MCF 10A (cell line): ENCODE measurements around the gene CA11. TPM values are rescaled to one million over a fixed set of nuclear protein-coding genes. Genes with fewer than 3 reads are reported as not detected.

Experiments
- BruUV-seq: library from RNA; stranded (reverse); fragments of 400-500 nt; replicated peaks from 2 replicates; lab custom pipeline; 2021; lab: Mats Ljungman, UMichigan
- CTCF ChIA-PET: fragments of 300-600 bp; sonication (Branson Sonifier 250); formaldehyde crosslinking; extraction: SDS; loops from one replicate; lab custom pipeline; 2021; ENCODE audit warnings: antibody characterized with exemption, inconsistent platforms; lab: Yijun Ruan, JAX
- POLR2A ChIA-PET: fragments of 300-600, 350-650 bp; sonication (Branson Sonifier 250); formaldehyde crosslinking; extraction: SDS; loops from one replicate; lab custom pipeline; 2020; ENCODE audit warnings: antibody characterized with exemption, inconsistent platforms; lab: Yijun Ruan, JAX
- DNase-seq: peaks from one replicate; pipeline ENCODE4 v3.0.0-alpha.2; 2018; ENCODE audit not compliant: unreplicated experiment
- H3K27ac Mint-ChIP-seq: one replicate; pipeline ENCODE4 v1.8.0; 2022; ENCODE audit warnings: mild to moderate bottlenecking, low read depth, mixed read lengths; ENCODE audit not compliant: unreplicated experiment
- H3K27me3 Mint-ChIP-seq: one replicate; pipeline ENCODE4 v1.8.0; 2022; ENCODE audit warnings: mixed read lengths; ENCODE audit not compliant: insufficient read depth, unreplicated experiment
- H3K36me3 Mint-ChIP-seq: one replicate; pipeline ENCODE4 v1.8.0; 2022; ENCODE audit warnings: mild to moderate bottlenecking, moderate library complexity, mixed read lengths; ENCODE audit not compliant: insufficient read depth, unreplicated experiment
- H3K4me1 Mint-ChIP-seq: one replicate; pipeline ENCODE4 v1.8.0; 2022; ENCODE audit warnings: mixed read lengths; ENCODE audit not compliant: insufficient read depth, unreplicated experiment
- H3K4me3 Mint-ChIP-seq: one replicate; pipeline ENCODE4 v1.8.0; 2022; ENCODE audit warnings: mild to moderate bottlenecking, moderate library complexity, mixed read lengths; ENCODE audit not compliant: unreplicated experiment
- H3K9me3 Mint-ChIP-seq: one replicate; pipeline ENCODE4 v1.8.0; 2022; ENCODE audit warnings: mixed read lengths; ENCODE audit not compliant: unreplicated experiment
- CTCF ChIP-seq: fragments of 200-600 bp; IDR thresholded peaks from one replicate; pipeline ENCODE4 v1.8.0; 2022; ENCODE audit warnings: antibody characterized with exemption, mild to moderate bottlenecking; ENCODE audit not compliant: unreplicated experiment
- intact Hi-C: fragments of 100-400 bp; cut with micrococcal nuclease; formaldehyde crosslinking; loops from 2 replicates; pipeline ENCODE4 v1.14.1; 2022
- total RNA-seq: library from RNA; stranded (reverse); gene quantifications from 2 replicates; pipeline ENCODE4 v1.2.3, GENCODE V29; 2022

CA11 gene
- total RNA-seq, 1 experiment from 2014 or later = 2.9 TPM

- H3K4me1 Mint-ChIP-seq = peaks cover 35% of the 10 kb centered on the region
- CTCF ChIA-PET = no interaction called here
Observed at GRCh38 chr19:48613024-48613851, 32.7 kb downstream of the CA11 start.

GRCh38 chr19:48611872-48612271 is 34.1 kb downstream of the CA11 start:
- TF ChIP-seq CTCF = no peak
- Mint-ChIP-seq H3K27ac (no peak overlapping the region), H3K4me3 (no peak overlapping the region), H3K9me3 (no peaks in the 10 kb centered on the region), H3K27me3 (no peaks in the 10 kb centered on the region), H3K4me1 (peaks cover 31% of the 10 kb centered on the region), H3K36me3 (peaks cover 36% of the 10 kb centered on the region)
- intact Hi-C loops = no loop called here
- no TSS peak for BruUV-seq
- CTCF ChIA-PET = interaction anchor here (0.6 kb wide), 1 partner anchor 807 kb away, joined by 3 read pairs; no protein-coding TSS in a partner anchor
- DNase-seq = no peak
- POLR2A ChIA-PET = no interaction called here

More at GRCh38 chr19:48613024-48613851, 32.7 kb downstream of the CA11 start:
- peak; percentile 95 for DNase-seq
- Mint-ChIP-seq H3K36me3 (peaks cover 50% of the 10 kb centered on the region), H3K9me3 (no peaks in the 10 kb centered on the region), H3K4me3 (no peak overlapping the region), H3K27me3 (no peaks in the 10 kb centered on the region), H3K27ac (no peak overlapping the region)
- POLR2A ChIA-PET = interaction anchor here (0.7 to 7.2 kb wide), 5 partner anchors 12 to 144 kb away, joined by 3 to 108 read pairs (median 3); no protein-coding TSS in a partner anchor
- intact Hi-C loops = no loop called here
- no peak for TF ChIP-seq CTCF
- no TSS peak for BruUV-seq

- no peak for DNase-seq
- TF ChIP-seq CTCF = no peak
- H3K9me3 Mint-ChIP-seq = no peaks in the 10 kb centered on the region
- H3K4me1 Mint-ChIP-seq = peaks cover 13% of the 10 kb centered on the region
- no TSS peak for BruUV-seq
- H3K27me3 Mint-ChIP-seq = no peaks in the 10 kb centered on the region
- intact Hi-C loops = no loop called here
- H3K27ac Mint-ChIP-seq = no peak overlapping the region
- ChIA-PET CTCF (interaction anchor here (0.6 to 2.8 kb wide), 7 partner anchors 22 to 284 kb away, joined by 3 to 17 read pairs (median 4); partner anchors contain the start of gene EMP3), POLR2A (interaction anchor here (0.7 to 3.0 kb wide), 3 partner anchors 9 to 42 kb away, joined by 3 to 19 read pairs (median 4); partner anchors contain the start of genes RPL18 and SPHK2)
- peaks cover 14% of the 10 kb centered on the region for H3K36me3 Mint-ChIP-seq
- no peak overlapping the region for H3K4me3 Mint-ChIP-seq
Observed at GRCh38 chr19:48609571-48610108, 36.3 kb downstream of the CA11 start.

GRCh38 chr19:48608798-48609263 is 37.2 kb downstream of the CA11 start:
- ChIA-PET POLR2A (interaction anchor here (0.6 to 3.0 kb wide), 3 partner anchors 10 to 219 kb away, joined by 3 to 19 read pairs (median 5); partner anchors contain the start of genes RPL18 and SPHK2), CTCF (interaction anchor here (0.6 to 2.8 kb wide), 11 partner anchors 8 to 342 kb away, joined by 3 to 17 read pairs (median 4); no protein-coding TSS in a partner anchor)
- no TSS peak for BruUV-seq
- TF ChIP-seq CTCF = peak; percentile 66
- Mint-ChIP-seq H3K36me3 (peaks cover 6% of the 10 kb centered on the region), H3K4me3 (no peak overlapping the region), H3K27ac (no peak overlapping the region), H3K9me3 (no peaks in the 10 kb centered on the region), H3K27me3 (no peaks in the 10 kb centered on the region), H3K4me1 (peaks cover 5% of the 10 kb centered on the region)
- intact Hi-C loops = loop anchor here (1.0 kb wide), 1 partner anchor 103 kb away; no protein-coding TSS in a partner anchor
- peak; percentile 79 for DNase-seq
